ENCODE measurements around the gene YTHDC2.
"Not testable (repeated sequence)": the region's sequence is repeated elsewhere in the genome, so short reads cannot be mapped to it uniquely, and the experiment has no call there.

YTHDC2 gene

GRCh38 chr5:113520899-113521298 is 7.4 kb downstream of the YTHDC2 start:
- DNase-seq, result no peak

GRCh38 chr5:113523168-113523567 is 9.7 kb downstream of the YTHDC2 start:
- no peak for DNase-seq

GRCh38 chr5:113524927-113525326 is 11.4 kb downstream of the YTHDC2 start:
- DNase-seq, result peak; percentile 38

GRCh38 chr5:113526421-113526820 is 12.9 kb downstream of the YTHDC2 start:
- no peak for DNase-seq

GRCh38 chr5:113527746-113528145 is 14.3 kb downstream of the YTHDC2 start:
- DNase-seq, result no peak

- no peak for DNase-seq
These were observed 18.1 kb downstream of the YTHDC2 start for GRCh38 chr5:113531481-113532159.

- DNase-seq, result no peak
These were observed 24.8 kb downstream of the YTHDC2 start for GRCh38 chr5:113538313-113538712.

GRCh38 chr5:113546703-113547183 is 33.2 kb downstream of the YTHDC2 start:
- no peak for DNase-seq

- DNase-seq, result no peak
These were observed 34.9 kb downstream of the YTHDC2 start for GRCh38 chr5:113548396-113548795.

GRCh38 chr5:113552137-113552536 is 38.6 kb downstream of the YTHDC2 start:
- no peak for DNase-seq

- DNase-seq, result no peak
These were observed 39.1 kb downstream of the YTHDC2 start for GRCh38 chr5:113552620-113553019.

- DNase-seq, result no peak
These were observed 49.4 kb downstream of the YTHDC2 start for GRCh38 chr5:113562828-113563400.

GRCh38 chr5:113569396-113569795 is 55.9 kb downstream of the YTHDC2 start:
- no peak for DNase-seq

GRCh38 chr5:113572716-113573115 is 59.2 kb downstream of the YTHDC2 start:
- no peak for DNase-seq

GRCh38 chr5:113574417-113574816 is 60.9 kb downstream of the YTHDC2 start:
- DNase-seq, result peak; percentile 67

GRCh38 chr5:113575074-113575473 is 61.6 kb downstream of the YTHDC2 start:
- no peak for DNase-seq

GRCh38 chr5:113578091-113578490 is 64.6 kb downstream of the YTHDC2 start:
- DNase-seq, result no peak

GRCh38 chr5:113581388-113581787 is 67.9 kb downstream of the YTHDC2 start:
- no peak for DNase-seq

- no peak for DNase-seq
These were observed 84.7 kb downstream of the YTHDC2 start for GRCh38 chr5:113598150-113598549.

- DNase-seq, result no peak
These were observed 85.4 kb downstream of the YTHDC2 start for GRCh38 chr5:113598926-113599325.

- DNase-seq, result no peak
These were observed 86.9 kb downstream of the YTHDC2 start for GRCh38 chr5:113600255-113600905.

- DNase-seq, result no peak
These were observed 87.9 kb downstream of the YTHDC2 start for GRCh38 chr5:113601423-113601822.

GRCh38 chr5:113603246-113603645 is 89.8 kb downstream of the YTHDC2 start:
- not testable (repeated sequence) for DNase-seq
